Fibroblast of pulmonary artery (primary cell): ENCODE results near the gene CHCHD10.

Experiments
- DNase-seq: peaks from one replicate; pipeline ENCODE4 v3.0.0-alpha.2; 2010; ENCODE audit warnings: low read depth
- H3K4me3 ChIP-seq: replicated peaks from 2 replicates; pipeline ENCODE4 v1.5.1; 2011; ENCODE audit warnings: low read depth, mild to moderate bottlenecking, control low read depth, low read length, moderate library complexity
- TF ChIP-seq, protein P1 (sequence below): IDR thresholded peaks from 2 replicates; pipeline ENCODE4 v1.5.1; 2011; ENCODE audit warnings: mild to moderate bottlenecking, control low read depth, low read length, inconsistent platforms; ENCODE audit errors: missing control alignments

CHCHD10 gene

GRCh38 chr22:23787600-23787896 lies 19.8 kb upstream of the CHCHD10 start:
- TF ChIP-seq, protein P1, sequence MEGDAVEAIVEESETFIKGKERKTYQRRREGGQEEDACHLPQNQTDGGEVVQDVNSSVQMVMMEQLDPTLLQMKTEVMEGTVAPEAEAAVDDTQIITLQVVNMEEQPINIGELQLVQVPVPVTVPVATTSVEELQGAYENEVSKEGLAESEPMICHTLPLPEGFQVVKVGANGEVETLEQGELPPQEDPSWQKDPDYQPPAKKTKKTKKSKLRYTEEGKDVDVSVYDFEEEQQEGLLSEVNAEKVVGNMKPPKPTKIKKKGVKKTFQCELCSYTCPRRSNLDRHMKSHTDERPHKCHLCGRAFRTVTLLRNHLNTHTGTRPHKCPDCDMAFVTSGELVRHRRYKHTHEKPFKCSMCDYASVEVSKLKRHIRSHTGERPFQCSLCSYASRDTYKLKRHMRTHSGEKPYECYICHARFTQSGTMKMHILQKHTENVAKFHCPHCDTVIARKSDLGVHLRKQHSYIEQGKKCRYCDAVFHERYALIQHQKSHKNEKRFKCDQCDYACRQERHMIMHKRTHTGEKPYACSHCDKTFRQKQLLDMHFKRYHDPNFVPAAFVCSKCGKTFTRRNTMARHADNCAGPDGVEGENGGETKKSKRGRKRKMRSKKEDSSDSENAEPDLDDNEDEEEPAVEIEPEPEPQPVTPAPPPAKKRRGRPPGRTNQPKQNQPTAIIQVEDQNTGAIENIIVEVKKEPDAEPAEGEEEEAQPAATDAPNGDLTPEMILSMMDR = no peak
- DNase-seq = no peak
- H3K4me3 ChIP-seq = peak overlapping the region; percentile 86

DNA sequence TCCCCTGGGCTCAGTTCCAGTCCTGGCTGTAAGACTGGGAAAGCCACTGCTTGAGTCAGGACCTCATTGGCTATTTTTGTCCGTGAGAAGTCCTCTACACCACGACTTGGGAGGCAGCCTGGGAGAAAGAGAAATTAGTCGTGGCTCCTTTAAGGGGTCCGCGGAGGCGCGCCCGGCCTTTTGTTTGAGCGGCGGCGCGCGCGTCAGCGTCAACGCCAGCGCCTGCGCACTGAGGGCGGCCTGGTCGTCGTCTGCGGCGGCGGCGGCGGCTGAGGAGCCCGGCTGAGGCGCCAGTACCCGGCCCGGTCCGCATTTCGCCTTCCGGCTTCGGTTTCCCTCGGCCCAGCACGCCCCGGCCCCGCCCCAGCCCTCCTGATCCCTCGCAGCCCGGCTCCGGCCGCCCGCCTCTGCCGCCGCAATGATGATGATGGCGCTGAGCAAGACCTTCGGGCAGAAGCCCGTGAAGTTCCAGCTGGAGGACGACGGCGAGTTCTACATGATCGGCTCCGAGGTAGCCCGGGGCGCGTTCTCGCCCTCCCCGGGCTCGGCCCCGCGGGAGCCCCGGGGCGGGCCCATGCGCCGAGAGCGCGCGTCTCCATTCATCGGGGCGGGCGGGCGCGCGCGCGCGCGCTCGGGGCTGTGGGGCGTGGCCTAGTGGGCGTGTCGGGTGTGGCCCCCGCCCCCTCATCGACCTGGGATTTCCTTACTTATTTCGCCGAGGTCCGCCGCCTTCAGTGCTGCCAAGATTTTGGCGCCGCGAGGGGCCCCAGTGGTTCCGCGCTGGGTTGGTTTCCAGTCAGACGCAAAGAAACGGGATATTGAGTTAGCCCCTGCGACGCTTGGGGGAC lies 19.2 kb upstream of the CHCHD10 start, which contains the start of gene SMARCB1:
Gene SMARCB1 (plus strand): TSS at position 215 of the 848 bp plus-strand sequence. CDS start 204 bp downstream, at position 419.
- DNase-seq = peak; percentile 91
- TF ChIP-seq, protein P1 = no peak

DNA sequence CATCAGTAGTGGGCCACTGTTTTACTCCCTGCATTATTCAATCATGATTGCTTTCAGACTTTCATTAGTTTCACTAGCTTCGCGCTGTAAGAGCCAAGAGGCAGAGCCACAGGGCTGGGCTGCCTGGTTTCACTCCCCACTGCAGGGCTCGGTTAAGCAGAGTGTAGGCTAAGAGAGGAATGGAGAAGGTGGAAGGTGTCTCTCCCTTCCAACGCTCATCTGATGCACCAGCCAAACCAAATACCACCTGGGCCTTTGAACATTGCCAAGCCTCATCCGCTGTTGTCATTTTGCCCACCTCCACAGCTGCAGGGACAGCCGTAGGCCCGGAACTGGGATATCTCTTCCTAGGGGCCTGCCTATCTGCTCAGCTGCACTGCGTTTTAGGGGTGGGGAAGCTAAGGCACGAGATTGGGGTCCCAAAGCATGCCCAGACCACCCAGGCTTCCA lies 18.5 kb upstream of the CHCHD10 start:
- DNase-seq = no peak
- peak overlapping the region; percentile 86 for H3K4me3 ChIP-seq

More for the DNA sequence above, 19.2 kb upstream of the CHCHD10 start, which contains the start of gene SMARCB1:
- H3K4me3 ChIP-seq = peak within 1 kb of the TSS; percentile 86

GRCh38 chr22:23784215-23784732 lies 16.5 kb upstream of the CHCHD10 start:
- DNase-seq = no peak
- TF ChIP-seq, protein P1 = no peak
- no peak overlapping the region for H3K4me3 ChIP-seq

More for the DNA sequence above, 18.5 kb upstream of the CHCHD10 start:
- TF ChIP-seq, protein P1 = no peak

DNA sequence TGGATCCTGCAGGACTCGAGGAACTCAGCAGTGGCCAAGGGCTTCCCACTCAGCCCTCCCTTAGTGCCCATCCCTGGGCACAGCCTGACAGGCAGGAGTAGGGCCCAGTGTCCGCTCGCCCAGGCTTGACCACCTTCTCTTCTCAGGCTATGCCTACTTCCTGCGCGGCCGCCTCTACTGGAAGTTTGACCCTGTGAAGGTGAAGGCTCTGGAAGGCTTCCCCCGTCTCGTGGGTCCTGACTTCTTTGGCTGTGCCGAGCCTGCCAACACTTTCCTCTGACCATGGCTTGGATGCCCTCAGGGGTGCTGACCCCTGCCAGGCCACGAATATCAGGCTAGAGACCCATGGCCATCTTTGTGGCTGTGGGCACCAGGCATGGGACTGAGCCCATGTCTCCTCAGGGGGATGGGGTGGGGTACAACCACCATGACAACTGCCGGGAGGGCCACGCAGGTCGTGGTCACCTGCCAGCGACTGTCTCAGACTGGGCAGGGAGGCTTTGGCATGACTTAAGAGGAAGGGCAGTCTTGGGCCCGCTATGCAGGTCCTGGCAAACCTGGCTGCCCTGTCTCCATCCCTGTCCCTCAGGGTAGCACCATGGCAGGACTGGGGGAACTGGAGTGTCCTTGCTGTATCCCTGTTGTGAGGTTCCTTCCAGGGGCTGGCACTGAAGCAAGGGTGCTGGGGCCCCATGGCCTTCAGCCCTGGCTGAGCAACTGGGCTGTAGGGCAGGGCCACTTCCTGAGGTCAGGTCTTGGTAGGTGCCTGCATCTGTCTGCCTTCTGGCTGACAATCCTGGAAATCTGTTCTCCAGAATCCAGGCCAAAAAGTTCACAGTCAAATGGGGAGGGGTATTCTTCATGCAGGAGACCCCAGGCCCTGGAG lies 15.7 kb upstream of the CHCHD10 start:
- TF ChIP-seq, protein P1 = no peak
- no peak overlapping the region for H3K4me3 ChIP-seq
- no peak for DNase-seq

DNA sequence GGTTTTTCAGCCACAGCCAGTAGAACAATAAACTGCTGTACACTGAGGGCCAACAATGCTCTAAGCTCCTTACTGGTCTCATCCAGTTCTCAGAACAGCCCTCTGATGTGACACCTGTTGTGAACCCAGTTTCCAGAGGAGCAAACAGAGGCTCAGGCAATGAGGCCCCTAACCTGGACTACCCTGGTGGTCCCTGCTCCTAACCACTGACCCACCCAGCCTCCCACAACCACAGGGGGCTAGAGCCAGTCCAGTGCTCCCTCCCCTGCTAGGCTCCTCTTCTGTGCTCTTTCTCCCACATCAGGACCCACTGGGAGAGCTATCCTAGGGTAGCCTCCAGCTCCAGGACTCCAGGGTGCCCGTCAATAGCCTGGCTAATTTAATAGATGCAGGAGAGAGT lies 14.9 kb upstream of the CHCHD10 start:
- TF ChIP-seq, protein P1 = no peak
- H3K4me3 ChIP-seq = no peak overlapping the region
- DNase-seq = no peak
